ENCODE data around the gene XPR1.

GRCh38 chr1:180925471-180926051 is 293.7 kb downstream of the XPR1 start:
- TF ChIP-seq CTCF (IDR thresholded peaks at IDR 0.05) = no peak
- no peak for TF ChIP-seq POLR2A (IDR thresholded peaks at IDR 0.05)
